ENCODE results near the gene TUT4. TPM values are rescaled to one million over a fixed set of nuclear protein-coding genes. Genes with fewer than 3 reads are reported as not detected.

TUT4 gene
- total and polyA plus RNA-seq, 2 donors (not counting 3 experiments of a cell fraction or from before 2014, with no cell fraction given) = 24.7 to 41.2 TPM

DNA sequence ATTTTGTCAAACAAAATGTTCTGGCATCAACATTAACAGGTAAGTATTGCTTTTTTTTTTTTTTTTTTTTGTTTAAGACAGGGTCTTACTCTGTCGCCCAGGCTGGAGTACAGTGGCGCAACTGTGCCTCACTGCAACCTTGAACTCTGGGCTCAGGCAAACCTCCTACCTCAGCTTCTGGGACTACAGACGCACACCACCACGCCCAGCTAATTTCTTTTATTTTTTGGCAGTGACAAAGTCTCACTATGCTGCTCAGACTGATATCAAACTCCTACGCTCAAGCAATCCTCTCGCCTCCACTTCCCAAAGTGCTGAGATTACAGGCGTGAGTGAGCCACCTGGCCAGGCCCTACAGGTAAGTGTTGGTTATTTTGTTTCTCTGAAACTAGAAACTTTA, 2.4 kb downstream of the TUT4 start:
- intact Hi-C loops (cut with micrococcal nuclease) (loop anchor here (5.0 kb wide), 2 partner anchors 52 to 117 kb away; partner anchors contain the start of gene GPX7), dilution Hi-C loops (cut with MboI; ENCODE audit: extremely low pct_ligation_motif_present, low sequenced_read_pairs) (no loop called here)
- peaks cover 11% of the 10 kb centered on the region for H3K4me1 ChIP-seq (ENCODE audit: control insufficient read depth, extremely low read depth, insufficient read depth, low read length)
- ChIA-PET CTCF (no interaction called here), POLR2A (no interaction called here)
- peaks cover 39% of the 10 kb centered on the region for H3K79me2 ChIP-seq (ENCODE audit: control insufficient read depth, insufficient read depth, low read length)
- H2AFZ ChIP-seq (ENCODE audit: low read depth, low read length) = no peak overlapping the region
- H3K9me1 ChIP-seq (replicated peaks; ENCODE audit: control insufficient read depth, extremely low read depth, insufficient read depth, low read length) = no peaks in the 10 kb centered on the region
- DNase-seq (ENCODE audit: low read depth, low spot score) = no peak
- H3K27ac ChIP-seq (ENCODE audit: insufficient read depth, low read depth, low read length) = no peak overlapping the region
- H3K4me2 ChIP-seq (ENCODE audit: insufficient read depth, low read length) = no peak overlapping the region
- TF ChIP-seq GATA2 (IDR thresholded peaks at IDR 0.05; ENCODE audit: insufficient read depth, insufficient read length, low read depth, low read length) = no peak
- no peak for TF ChIP-seq FOS (IDR thresholded peaks at IDR 0.05; ENCODE audit: borderline replicate concordance, insufficient read depth, low read length)
- no peak for TF ChIP-seq EZH2 (IDR thresholded peaks at IDR 0.05; ENCODE audit: borderline replicate concordance, low read depth, low read length, severe bottlenecking)
- no peak for TF ChIP-seq POLR2AphosphoS5 (IDR thresholded peaks at IDR 0.05; ENCODE audit: insufficient read depth, low read depth, low read length)
- no peak for TF ChIP-seq POLR2A (IDR thresholded peaks at IDR 0.05; ENCODE audit: low read depth, low read length)
- TF ChIP-seq, protein P1, sequence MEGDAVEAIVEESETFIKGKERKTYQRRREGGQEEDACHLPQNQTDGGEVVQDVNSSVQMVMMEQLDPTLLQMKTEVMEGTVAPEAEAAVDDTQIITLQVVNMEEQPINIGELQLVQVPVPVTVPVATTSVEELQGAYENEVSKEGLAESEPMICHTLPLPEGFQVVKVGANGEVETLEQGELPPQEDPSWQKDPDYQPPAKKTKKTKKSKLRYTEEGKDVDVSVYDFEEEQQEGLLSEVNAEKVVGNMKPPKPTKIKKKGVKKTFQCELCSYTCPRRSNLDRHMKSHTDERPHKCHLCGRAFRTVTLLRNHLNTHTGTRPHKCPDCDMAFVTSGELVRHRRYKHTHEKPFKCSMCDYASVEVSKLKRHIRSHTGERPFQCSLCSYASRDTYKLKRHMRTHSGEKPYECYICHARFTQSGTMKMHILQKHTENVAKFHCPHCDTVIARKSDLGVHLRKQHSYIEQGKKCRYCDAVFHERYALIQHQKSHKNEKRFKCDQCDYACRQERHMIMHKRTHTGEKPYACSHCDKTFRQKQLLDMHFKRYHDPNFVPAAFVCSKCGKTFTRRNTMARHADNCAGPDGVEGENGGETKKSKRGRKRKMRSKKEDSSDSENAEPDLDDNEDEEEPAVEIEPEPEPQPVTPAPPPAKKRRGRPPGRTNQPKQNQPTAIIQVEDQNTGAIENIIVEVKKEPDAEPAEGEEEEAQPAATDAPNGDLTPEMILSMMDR (IDR thresholded peaks at IDR 0.05; ENCODE audit: extremely low read depth in 1 of 2, insufficient read depth in 1 of 2, low read depth in 1 of 2, low read length in 2 of 2) = no peak
- TF ChIP-seq, protein P2, sequence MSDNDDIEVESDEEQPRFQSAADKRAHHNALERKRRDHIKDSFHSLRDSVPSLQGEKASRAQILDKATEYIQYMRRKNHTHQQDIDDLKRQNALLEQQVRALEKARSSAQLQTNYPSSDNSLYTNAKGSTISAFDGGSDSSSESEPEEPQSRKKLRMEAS (IDR thresholded peaks at IDR 0.05; ENCODE audit: insufficient read depth, insufficient read length) = no peak
- no peak for TF ChIP-seq MYC (IDR thresholded peaks at IDR 0.05; ENCODE audit: low read depth, low read length)
- TF ChIP-seq JUN (IDR thresholded peaks at IDR 0.05; ENCODE audit: borderline replicate concordance, insufficient read depth, insufficient read length, low read depth) = no peak
- no peak overlapping the region for H3K4me3 ChIP-seq (replicated peaks in 1 of 3; ENCODE audit: insufficient read depth in 1 of 3, low read depth in 1 of 3, low read length in 3 of 3)
- H4K20me1 ChIP-seq (replicated peaks; ENCODE audit: control insufficient read depth, extremely low read depth, insufficient read depth, low read length) = peaks cover 2% of the 10 kb centered on the region
- H3K9me3 ChIP-seq (replicated peaks; ENCODE audit: control insufficient read depth, insufficient read depth, low read length) = no peaks in the 10 kb centered on the region
- H3K9ac ChIP-seq (replicated peaks; ENCODE audit: extremely low read depth, insufficient read depth, low read length) = no peak overlapping the region
- no peaks in the 10 kb centered on the region for H3K36me3 ChIP-seq (ENCODE audit: control insufficient read depth in 2 of 2, extremely low read depth in 1 of 2, insufficient read depth in 2 of 2, low read length in 2 of 2)
- H3K27me3 ChIP-seq (ENCODE audit: control insufficient read depth in 2 of 2, insufficient read depth in 2 of 2, low read length in 2 of 2) = no peaks in the 10 kb centered on the region
- no peak for FAIRE-seq
- BruUV-seq (replicated peaks) = no TSS peak

Data from endothelial cell of umbilical vein (primary cell).